SK-N-SH (cell line): ENCODE measurements around the gene RRP15.

Experiments
- CHD2 ChIP-seq: fragments of 150-350 bp; IDR thresholded peaks from 2 replicates; pipeline ENCODE4 v1.6.1; 2018; ENCODE audit warnings: low read length; ENCODE audit not compliant: partially characterized antibody
- EZH2phosphoT487 ChIP-seq: fragments of 200-600 bp; sonication (generic); IDR thresholded peaks from 2 replicates; pipeline ENCODE4 v1.6.1; 2017; ENCODE audit warnings: low read depth, mixed run types, mild to moderate bottlenecking, antibody characterized with exemption, moderate library complexity, borderline replicate concordance
- GABPA ChIP-seq: IDR thresholded peaks from 2 replicates; pipeline ENCODE4 v1.4.0; 2012; ENCODE audit warnings: low read depth, mild to moderate bottlenecking
- MAX ChIP-seq: IDR thresholded peaks from 2 replicates; pipeline ENCODE4 v1.4.0; 2012; ENCODE audit warnings: low read depth
- POLR2AphosphoS5 ChIP-seq: IDR thresholded peaks from 2 replicates; pipeline ENCODE4 v1.6.1; 2012; ENCODE audit warnings: low read depth, low read length
- RAD21 ChIP-seq: IDR thresholded peaks from 2 replicates; pipeline ENCODE4 v1.6.1; 2012; ENCODE audit warnings: mild to moderate bottlenecking, low read length
- RCOR1 ChIP-seq: fragments of 150-350 bp; IDR thresholded peaks from 2 replicates; pipeline ENCODE4 v1.6.1; 2017; ENCODE audit warnings: antibody characterized with exemption, low read length
- SMC3 ChIP-seq: IDR thresholded peaks from 2 replicates; pipeline ENCODE4 v1.6.1; 2012; ENCODE audit warnings: low read depth, low read length, improper control_type of control experiment
- TAF1 ChIP-seq: IDR thresholded peaks from 2 replicates; pipeline ENCODE4 v1.6.1; 2012; ENCODE audit warnings: low read depth, mild to moderate bottlenecking, low read length, moderate library complexity, borderline replicate concordance
- TEAD4 ChIP-seq: IDR thresholded peaks from 2 replicates; pipeline ENCODE4 v1.4.0; 2012; ENCODE audit warnings: mild to moderate bottlenecking, borderline replicate concordance; ENCODE audit not compliant: insufficient read depth
- YY1 ChIP-seq: IDR thresholded peaks from 2 replicates; pipeline ENCODE4 v1.4.0; 2012; ENCODE audit warnings: low read depth, mild to moderate bottlenecking
- TF ChIP-seq, protein P1 (sequence below): fragments of 200-600 bp; sonication (generic); IDR thresholded peaks from 2 replicates; pipeline ENCODE4 v1.6.1; 2017; ENCODE audit warnings: antibody characterized with exemption, mild to moderate bottlenecking, moderate library complexity
- TF ChIP-seq, protein P2 (sequence below): IDR thresholded peaks from 2 replicates; pipeline ENCODE4; 2012
- TF ChIP-seq, protein P3 (sequence below): IDR thresholded peaks from 2 replicates; pipeline ENCODE4 v1.4.0; 2012; ENCODE audit warnings: low read depth, borderline replicate concordance

DNA sequence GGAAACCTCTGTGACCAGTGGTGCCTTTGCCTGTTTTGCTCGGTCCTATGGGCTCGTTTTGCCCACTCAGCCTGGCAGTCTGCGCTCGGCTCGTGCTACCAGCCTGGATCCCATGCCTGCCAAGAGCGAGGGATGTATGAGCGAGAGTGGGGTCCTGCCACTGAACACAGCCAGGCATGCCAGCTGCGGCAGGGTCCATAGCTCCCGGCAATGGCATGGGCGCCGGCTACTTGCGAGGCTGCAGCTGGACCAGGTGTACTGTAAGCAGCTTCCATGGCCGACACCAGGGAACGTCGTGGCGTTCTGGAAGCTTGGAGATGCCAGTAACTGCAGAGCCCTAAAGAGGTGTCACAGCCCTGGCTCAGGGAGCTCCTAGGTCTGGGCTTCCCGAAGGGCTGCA, 37.7 kb downstream of the RRP15 start:
- TF ChIP-seq, protein P1, sequence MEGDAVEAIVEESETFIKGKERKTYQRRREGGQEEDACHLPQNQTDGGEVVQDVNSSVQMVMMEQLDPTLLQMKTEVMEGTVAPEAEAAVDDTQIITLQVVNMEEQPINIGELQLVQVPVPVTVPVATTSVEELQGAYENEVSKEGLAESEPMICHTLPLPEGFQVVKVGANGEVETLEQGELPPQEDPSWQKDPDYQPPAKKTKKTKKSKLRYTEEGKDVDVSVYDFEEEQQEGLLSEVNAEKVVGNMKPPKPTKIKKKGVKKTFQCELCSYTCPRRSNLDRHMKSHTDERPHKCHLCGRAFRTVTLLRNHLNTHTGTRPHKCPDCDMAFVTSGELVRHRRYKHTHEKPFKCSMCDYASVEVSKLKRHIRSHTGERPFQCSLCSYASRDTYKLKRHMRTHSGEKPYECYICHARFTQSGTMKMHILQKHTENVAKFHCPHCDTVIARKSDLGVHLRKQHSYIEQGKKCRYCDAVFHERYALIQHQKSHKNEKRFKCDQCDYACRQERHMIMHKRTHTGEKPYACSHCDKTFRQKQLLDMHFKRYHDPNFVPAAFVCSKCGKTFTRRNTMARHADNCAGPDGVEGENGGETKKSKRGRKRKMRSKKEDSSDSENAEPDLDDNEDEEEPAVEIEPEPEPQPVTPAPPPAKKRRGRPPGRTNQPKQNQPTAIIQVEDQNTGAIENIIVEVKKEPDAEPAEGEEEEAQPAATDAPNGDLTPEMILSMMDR, result no peak
- TF ChIP-seq POLR2AphosphoS5 (no peak), RAD21 (no peak), SMC3 (no peak), TEAD4 (no peak), GABPA (no peak), EZH2phosphoT487 (no peak), YY1 (no peak), TAF1 (no peak), CHD2 (no peak), RCOR1 (no peak), MAX (no peak)
- TF ChIP-seq, protein P2, sequence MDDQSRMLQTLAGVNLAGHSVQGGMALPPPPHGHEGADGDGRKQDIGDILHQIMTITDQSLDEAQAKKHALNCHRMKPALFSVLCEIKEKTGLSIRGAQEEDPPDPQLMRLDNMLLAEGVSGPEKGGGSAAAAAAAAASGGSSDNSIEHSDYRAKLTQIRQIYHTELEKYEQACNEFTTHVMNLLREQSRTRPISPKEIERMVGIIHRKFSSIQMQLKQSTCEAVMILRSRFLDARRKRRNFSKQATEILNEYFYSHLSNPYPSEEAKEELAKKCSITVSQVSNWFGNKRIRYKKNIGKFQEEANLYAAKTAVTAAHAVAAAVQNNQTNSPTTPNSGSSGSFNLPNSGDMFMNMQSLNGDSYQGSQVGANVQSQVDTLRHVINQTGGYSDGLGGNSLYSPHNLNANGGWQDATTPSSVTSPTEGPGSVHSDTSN, result no peak
- TF ChIP-seq, protein P3, sequence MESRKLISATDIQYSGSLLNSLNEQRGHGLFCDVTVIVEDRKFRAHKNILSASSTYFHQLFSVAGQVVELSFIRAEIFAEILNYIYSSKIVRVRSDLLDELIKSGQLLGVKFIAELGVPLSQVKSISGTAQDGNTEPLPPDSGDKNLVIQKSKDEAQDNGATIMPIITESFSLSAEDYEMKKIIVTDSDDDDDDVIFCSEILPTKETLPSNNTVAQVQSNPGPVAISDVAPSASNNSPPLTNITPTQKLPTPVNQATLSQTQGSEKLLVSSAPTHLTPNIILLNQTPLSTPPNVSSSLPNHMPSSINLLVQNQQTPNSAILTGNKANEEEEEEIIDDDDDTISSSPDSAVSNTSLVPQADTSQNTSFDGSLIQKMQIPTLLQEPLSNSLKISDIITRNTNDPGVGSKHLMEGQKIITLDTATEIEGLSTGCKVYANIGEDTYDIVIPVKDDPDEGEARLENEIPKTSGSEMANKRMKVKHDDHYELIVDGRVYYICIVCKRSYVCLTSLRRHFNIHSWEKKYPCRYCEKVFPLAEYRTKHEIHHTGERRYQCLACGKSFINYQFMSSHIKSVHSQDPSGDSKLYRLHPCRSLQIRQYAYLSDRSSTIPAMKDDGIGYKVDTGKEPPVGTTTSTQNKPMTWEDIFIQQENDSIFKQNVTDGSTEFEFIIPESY, result no peak
